HEK293 (cell line): ENCODE data around the gene MED19.

Source experiments
- KLF16 ChIP-seq: fragments of 450-650 bp; formaldehyde crosslinking; IDR thresholded peaks from 2 replicates; pipeline ENCODE4 v1.5.1; 2017; ENCODE audit warnings: missing biosample characterization, missing genetic modification characterization
- KLF9 ChIP-seq: fragments of 450-650 bp; formaldehyde crosslinking; IDR thresholded peaks from 2 replicates; pipeline ENCODE4 v1.5.1; 2016; ENCODE audit warnings: missing biosample characterization, missing genetic modification characterization, low read depth
- MEIS1 ChIP-seq: sonication (generic); formaldehyde crosslinking; IDR thresholded peaks from 2 replicates; pipeline ENCODE4 v1.8.1; 2022; ENCODE audit warnings: missing genetic modification reagents, mild to moderate bottlenecking, borderline replicate concordance
- MYNN ChIP-seq: fragments of 450-650 bp; formaldehyde crosslinking; IDR thresholded peaks from 2 replicates; pipeline ENCODE4 v1.5.1; 2016; ENCODE audit warnings: missing biosample characterization, missing genetic modification characterization, borderline replicate concordance
- PATZ1 ChIP-seq: fragments of 450-650 bp; formaldehyde crosslinking; IDR thresholded peaks from 2 replicates; pipeline ENCODE4 v1.5.1; 2016; ENCODE audit warnings: missing biosample characterization, missing genetic modification characterization
- SP2 ChIP-seq: fragments of 450-650 bp; formaldehyde crosslinking; IDR thresholded peaks from 2 replicates; pipeline ENCODE4 v1.5.1; 2016; ENCODE audit warnings: missing biosample characterization, missing genetic modification characterization
- SP7 ChIP-seq: fragments of 450-650 bp; formaldehyde crosslinking; IDR thresholded peaks from 2 replicates; pipeline ENCODE4 v1.5.1; 2016; ENCODE audit warnings: missing biosample characterization, missing genetic modification characterization
- ZBTB49 ChIP-seq: fragments of 450-650 bp; formaldehyde crosslinking; IDR thresholded peaks from 2 replicates; pipeline ENCODE4 v1.5.1; 2016; ENCODE audit warnings: missing biosample characterization, missing genetic modification characterization, low read depth
- ZFHX2 ChIP-seq: fragments of 450-650 bp; formaldehyde crosslinking; conservative IDR thresholded peaks from 2 replicates; pipeline ENCODE4 v1.5.1; 2016; ENCODE audit warnings: missing biosample characterization, missing genetic modification characterization
- ZFP3 ChIP-seq: fragments of 450-650 bp; formaldehyde crosslinking; IDR thresholded peaks from 2 replicates; pipeline ENCODE4 v1.5.1; 2016; ENCODE audit warnings: low read depth, missing biosample characterization, missing genetic modification characterization
- ZFP41 ChIP-seq: fragments of 450-650 bp; formaldehyde crosslinking; IDR thresholded peaks from 2 replicates; pipeline ENCODE4 v1.5.1; 2016; ENCODE audit warnings: missing biosample characterization, missing genetic modification characterization, borderline replicate concordance
- ZNF138 ChIP-seq: fragments of 450-650 bp; formaldehyde crosslinking; IDR thresholded peaks from 2 replicates; pipeline ENCODE4 v1.5.1; 2016; ENCODE audit warnings: missing biosample characterization, missing genetic modification characterization, borderline replicate concordance
- ZNF175 ChIP-seq: fragments of 450-650 bp; formaldehyde crosslinking; IDR thresholded peaks from 2 replicates; pipeline ENCODE4 v1.5.1; 2016; ENCODE audit warnings: missing biosample characterization, missing genetic modification characterization
- ZNF19 ChIP-seq: fragments of 450-650 bp; formaldehyde crosslinking; IDR thresholded peaks from 2 replicates; pipeline ENCODE4; 2016; ENCODE audit warnings: missing biosample characterization, missing genetic modification characterization, low read depth
- ZNF366 ChIP-seq: fragments of 450-650 bp; formaldehyde crosslinking; conservative IDR thresholded peaks from 2 replicates; pipeline ENCODE4 v1.5.1; 2016; ENCODE audit warnings: missing biosample characterization, missing genetic modification characterization
- ZNF398 ChIP-seq: fragments of 450-650 bp; formaldehyde crosslinking; IDR thresholded peaks from 2 replicates; pipeline ENCODE4 v1.5.1; 2017; ENCODE audit warnings: missing biosample characterization, missing genetic modification characterization
- ZNF600 ChIP-seq: fragments of 450-650 bp; formaldehyde crosslinking; IDR thresholded peaks from 2 replicates; pipeline ENCODE4 v1.5.1; 2016; ENCODE audit warnings: missing biosample characterization, missing genetic modification characterization
- ZNF776 ChIP-seq: fragments of 450-650 bp; formaldehyde crosslinking; IDR thresholded peaks from 2 replicates; pipeline ENCODE4 v1.5.0; 2017; ENCODE audit warnings: missing biosample characterization, missing genetic modification characterization, borderline replicate concordance
- ZNF843 ChIP-seq: fragments of 450-650 bp; formaldehyde crosslinking; IDR thresholded peaks from 2 replicates; pipeline ENCODE4 v1.5.1; 2016; ENCODE audit warnings: missing biosample characterization, missing genetic modification characterization
- ZSCAN16 ChIP-seq: fragments of 450-650 bp; formaldehyde crosslinking; IDR thresholded peaks from 2 replicates; pipeline ENCODE4 v1.5.1; 2016; ENCODE audit warnings: missing biosample characterization, missing genetic modification characterization
- ZSCAN30 ChIP-seq: fragments of 450-650 bp; IDR thresholded peaks from 2 replicates; pipeline ENCODE4 v1.5.1; 2018; ENCODE audit warnings: missing biosample characterization, mild to moderate bottlenecking, missing genetic modification characterization, moderate library complexity
- TF ChIP-seq, protein P1 (sequence below): fragments of 450-650 bp; formaldehyde crosslinking; conservative IDR thresholded peaks from 2 replicates; pipeline ENCODE4 v1.5.1; 2016; ENCODE audit warnings: low read depth, missing biosample characterization, missing genetic modification characterization
- TF ChIP-seq, protein P2 (sequence below): fragments of 450-650 bp; formaldehyde crosslinking; IDR thresholded peaks from 2 replicates; pipeline ENCODE4 v1.5.1; 2016; ENCODE audit warnings: missing biosample characterization, missing genetic modification characterization, borderline replicate concordance

The MED19 gene

GRCh38 chr11:57711414-57712255 is at the start of gene MED19 (continued):
- TF ChIP-seq PATZ1 (tag by site-specific recombination), result peak; percentile 76
- TF ChIP-seq ZFP41 (tag by site-specific recombination), result no peak
- no peak for TF ChIP-seq ZNF843 (tag by site-specific recombination)
- no peak; the same call in 1 of the 2 replicates for TF ChIP-seq SP7 (tag by site-specific recombination)
- TF ChIP-seq KLF16, result peak; percentile 40; the same call in 1 of the 2 replicates
- TF ChIP-seq ZSCAN30 (tag by site-specific recombination), result no peak
- no peak for TF ChIP-seq ZNF175 (tag by site-specific recombination)
- TF ChIP-seq ZNF776 (tag by site-specific recombination), result no peak
- TF ChIP-seq ZSCAN16 (tag by site-specific recombination), result no peak
- TF ChIP-seq ZNF19 (tag by site-specific recombination), result no peak
- TF ChIP-seq, protein P1, sequence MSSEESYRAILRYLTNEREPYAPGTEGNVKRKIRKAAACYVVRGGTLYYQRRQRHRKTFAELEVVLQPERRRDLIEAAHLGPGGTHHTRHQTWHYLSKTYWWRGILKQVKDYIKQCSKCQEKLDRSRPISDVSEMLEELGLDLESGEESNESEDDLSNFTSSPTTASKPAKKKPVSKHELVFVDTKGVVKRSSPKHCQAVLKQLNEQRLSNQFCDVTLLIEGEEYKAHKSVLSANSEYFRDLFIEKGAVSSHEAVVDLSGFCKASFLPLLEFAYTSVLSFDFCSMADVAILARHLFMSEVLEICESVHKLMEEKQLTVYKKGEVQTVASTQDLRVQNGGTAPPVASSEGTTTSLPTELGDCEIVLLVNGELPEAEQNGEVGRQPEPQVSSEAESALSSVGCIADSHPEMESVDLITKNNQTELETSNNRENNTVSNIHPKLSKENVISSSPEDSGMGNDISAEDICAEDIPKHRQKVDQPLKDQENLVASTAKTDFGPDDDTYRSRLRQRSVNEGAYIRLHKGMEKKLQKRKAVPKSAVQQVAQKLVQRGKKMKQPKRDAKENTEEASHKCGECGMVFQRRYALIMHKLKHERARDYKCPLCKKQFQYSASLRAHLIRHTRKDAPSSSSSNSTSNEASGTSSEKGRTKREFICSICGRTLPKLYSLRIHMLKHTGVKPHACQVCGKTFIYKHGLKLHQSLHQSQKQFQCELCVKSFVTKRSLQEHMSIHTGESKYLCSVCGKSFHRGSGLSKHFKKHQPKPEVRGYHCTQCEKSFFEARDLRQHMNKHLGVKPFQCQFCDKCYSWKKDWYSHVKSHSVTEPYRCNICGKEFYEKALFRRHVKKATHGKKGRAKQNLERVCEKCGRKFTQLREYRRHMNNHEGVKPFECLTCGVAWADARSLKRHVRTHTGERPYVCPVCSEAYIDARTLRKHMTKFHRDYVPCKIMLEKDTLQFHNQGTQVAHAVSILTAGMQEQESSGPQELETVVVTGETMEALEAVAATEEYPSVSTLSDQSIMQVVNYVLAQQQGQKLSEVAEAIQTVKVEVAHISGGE (tag by site-specific recombination), result no peak; the same call in 1 of the 2 replicates
- peak; percentile 46 for TF ChIP-seq ZFHX2
- TF ChIP-seq ZFP3 (tag by site-specific recombination), result no peak
- no peak for TF ChIP-seq SP2
- no peak for TF ChIP-seq ZNF600
- TF ChIP-seq ZNF366 (tag by site-specific recombination), result 0 out of 2 replicates have a peak, but pooled peaks have one; percentile 26
- TF ChIP-seq ZNF138 (tag by site-specific recombination), result no peak
- no peak for TF ChIP-seq ZBTB49 (tag by site-specific recombination)
- TF ChIP-seq ZNF398 (tag by site-specific recombination), result no peak
- peak; percentile 70 for TF ChIP-seq KLF9 (tag by site-specific recombination)
- TF ChIP-seq MYNN, result no peak
- TF ChIP-seq, protein P2, sequence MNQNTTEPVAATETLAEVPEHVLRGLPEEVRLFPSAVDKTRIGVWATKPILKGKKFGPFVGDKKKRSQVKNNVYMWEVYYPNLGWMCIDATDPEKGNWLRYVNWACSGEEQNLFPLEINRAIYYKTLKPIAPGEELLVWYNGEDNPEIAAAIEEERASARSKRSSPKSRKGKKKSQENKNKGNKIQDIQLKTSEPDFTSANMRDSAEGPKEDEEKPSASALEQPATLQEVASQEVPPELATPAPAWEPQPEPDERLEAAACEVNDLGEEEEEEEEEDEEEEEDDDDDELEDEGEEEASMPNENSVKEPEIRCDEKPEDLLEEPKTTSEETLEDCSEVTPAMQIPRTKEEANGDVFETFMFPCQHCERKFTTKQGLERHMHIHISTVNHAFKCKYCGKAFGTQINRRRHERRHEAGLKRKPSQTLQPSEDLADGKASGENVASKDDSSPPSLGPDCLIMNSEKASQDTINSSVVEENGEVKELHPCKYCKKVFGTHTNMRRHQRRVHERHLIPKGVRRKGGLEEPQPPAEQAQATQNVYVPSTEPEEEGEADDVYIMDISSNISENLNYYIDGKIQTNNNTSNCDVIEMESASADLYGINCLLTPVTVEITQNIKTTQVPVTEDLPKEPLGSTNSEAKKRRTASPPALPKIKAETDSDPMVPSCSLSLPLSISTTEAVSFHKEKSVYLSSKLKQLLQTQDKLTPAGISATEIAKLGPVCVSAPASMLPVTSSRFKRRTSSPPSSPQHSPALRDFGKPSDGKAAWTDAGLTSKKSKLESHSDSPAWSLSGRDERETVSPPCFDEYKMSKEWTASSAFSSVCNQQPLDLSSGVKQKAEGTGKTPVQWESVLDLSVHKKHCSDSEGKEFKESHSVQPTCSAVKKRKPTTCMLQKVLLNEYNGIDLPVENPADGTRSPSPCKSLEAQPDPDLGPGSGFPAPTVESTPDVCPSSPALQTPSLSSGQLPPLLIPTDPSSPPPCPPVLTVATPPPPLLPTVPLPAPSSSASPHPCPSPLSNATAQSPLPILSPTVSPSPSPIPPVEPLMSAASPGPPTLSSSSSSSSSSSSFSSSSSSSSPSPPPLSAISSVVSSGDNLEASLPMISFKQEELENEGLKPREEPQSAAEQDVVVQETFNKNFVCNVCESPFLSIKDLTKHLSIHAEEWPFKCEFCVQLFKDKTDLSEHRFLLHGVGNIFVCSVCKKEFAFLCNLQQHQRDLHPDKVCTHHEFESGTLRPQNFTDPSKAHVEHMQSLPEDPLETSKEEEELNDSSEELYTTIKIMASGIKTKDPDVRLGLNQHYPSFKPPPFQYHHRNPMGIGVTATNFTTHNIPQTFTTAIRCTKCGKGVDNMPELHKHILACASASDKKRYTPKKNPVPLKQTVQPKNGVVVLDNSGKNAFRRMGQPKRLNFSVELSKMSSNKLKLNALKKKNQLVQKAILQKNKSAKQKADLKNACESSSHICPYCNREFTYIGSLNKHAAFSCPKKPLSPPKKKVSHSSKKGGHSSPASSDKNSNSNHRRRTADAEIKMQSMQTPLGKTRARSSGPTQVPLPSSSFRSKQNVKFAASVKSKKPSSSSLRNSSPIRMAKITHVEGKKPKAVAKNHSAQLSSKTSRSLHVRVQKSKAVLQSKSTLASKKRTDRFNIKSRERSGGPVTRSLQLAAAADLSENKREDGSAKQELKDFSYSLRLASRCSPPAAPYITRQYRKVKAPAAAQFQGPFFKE, result no peak
- no peak for TF ChIP-seq MEIS1 (CRISPR knock-in tag)
